Mesangial cell (primary cell): ENCODE data around the gene SRGAP2. TPM values are rescaled to one million over a fixed set of nuclear protein-coding genes. Genes with fewer than 3 reads are reported as not detected.

Experiments used
- total RNA-seq: library from RNA; depleted of rRNA; stranded (reverse); fragments of >200 nt; gene quantifications from 2 replicates; pipeline ENCODE4 v1.2.3, GENCODE V29; 2015

SRGAP2 gene
- total RNA-seq, result 45.0 and 45.8 TPM in 2 replicates

GRCh38 chr1:206203364-206204158, at the start of gene SRGAP2:
SRGAP2 (plus strand) TSS chr1:206203541; CDS start chr1:206205971, 2,430 bp downstream.

GRCh38 chr1:206202789-206203363, 465 bp upstream of the SRGAP2 start, which contains the start of gene FAM72A:
FAM72A (minus strand) TSS chr1:206202839; CDS start chr1:206202025, 814 bp downstream.

Other genes starting within 250 kb of the SRGAP2 start
- gene RAB7B, start 200.1 kb upstream of the SRGAP2 start, total RNA-seq, result 0.33 and 1.6 TPM in 2 replicates
- gene CTSE, start 179.6 kb upstream of the SRGAP2 start, total RNA-seq, result 0.13 TPM in 1 of 2 replicates, not detected in the other
- gene RHEX, start 150.4 kb upstream of the SRGAP2 start, total RNA-seq, result 1.3 and 12.0 TPM in 2 replicates
- 0.13 TPM in 1 of 2 replicates, not detected in the other for gene AVPR1B, start 86.2 kb upstream of the SRGAP2 start, total RNA-seq
- gene FAM72A, start 702 bp upstream of the SRGAP2 start, total RNA-seq, result 1.6 and 7.7 TPM in 2 replicates